ENCODE measurements around the gene ACAP1.

DNA sequence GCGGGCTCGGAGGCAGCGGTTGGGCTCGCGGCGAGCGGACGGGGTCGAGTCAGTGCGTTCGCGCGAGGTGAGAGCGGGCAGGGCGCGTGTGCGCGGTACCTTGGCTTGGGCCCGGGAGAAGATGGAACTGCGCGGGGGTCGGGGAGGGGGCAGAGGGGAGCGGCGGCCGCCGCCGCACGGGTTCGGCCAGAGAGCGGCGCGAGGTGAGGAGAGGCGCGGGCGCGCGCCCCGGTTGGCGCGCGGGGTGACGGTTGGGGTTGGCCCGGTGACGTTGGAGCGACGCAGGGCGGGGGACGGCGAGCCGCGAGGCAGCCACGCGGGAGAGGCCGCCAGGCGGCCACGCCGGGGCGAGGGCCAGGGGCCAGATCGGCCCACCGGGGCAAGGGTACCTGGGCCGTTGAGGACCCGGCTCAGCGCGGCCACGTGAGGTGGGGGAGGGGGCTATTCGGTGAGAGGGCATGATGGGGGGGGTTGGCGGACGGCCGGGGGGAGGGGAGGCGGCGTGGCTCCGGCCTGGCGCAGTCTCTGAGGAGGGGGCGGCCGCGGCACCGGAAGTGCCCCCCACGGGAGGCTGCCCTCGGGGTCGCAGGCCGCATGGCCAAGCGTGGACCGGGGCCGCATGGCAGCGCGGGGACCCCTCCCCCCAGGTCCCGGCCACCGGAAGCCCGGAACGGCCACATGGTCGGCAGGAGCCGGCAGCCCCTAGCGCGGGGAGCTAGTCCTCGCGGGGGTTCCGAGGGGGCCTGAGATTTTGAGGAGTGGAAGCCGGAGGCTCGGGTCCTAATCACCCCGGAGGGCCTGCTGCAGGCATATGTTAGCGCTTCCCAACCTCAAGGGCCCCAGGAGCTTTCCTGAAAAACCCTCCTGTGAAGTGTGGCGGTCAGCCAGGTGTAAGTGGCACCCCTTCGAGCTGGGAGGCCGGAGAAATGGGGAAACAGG is 28.4 kb upstream of the ACAP1 start:
- TF ChIP-seq, protein P1, sequence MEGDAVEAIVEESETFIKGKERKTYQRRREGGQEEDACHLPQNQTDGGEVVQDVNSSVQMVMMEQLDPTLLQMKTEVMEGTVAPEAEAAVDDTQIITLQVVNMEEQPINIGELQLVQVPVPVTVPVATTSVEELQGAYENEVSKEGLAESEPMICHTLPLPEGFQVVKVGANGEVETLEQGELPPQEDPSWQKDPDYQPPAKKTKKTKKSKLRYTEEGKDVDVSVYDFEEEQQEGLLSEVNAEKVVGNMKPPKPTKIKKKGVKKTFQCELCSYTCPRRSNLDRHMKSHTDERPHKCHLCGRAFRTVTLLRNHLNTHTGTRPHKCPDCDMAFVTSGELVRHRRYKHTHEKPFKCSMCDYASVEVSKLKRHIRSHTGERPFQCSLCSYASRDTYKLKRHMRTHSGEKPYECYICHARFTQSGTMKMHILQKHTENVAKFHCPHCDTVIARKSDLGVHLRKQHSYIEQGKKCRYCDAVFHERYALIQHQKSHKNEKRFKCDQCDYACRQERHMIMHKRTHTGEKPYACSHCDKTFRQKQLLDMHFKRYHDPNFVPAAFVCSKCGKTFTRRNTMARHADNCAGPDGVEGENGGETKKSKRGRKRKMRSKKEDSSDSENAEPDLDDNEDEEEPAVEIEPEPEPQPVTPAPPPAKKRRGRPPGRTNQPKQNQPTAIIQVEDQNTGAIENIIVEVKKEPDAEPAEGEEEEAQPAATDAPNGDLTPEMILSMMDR (IDR thresholded peaks at IDR 0.05 in 8 of 11, conservative IDR thresholded peaks at IDR 0.05 in 3 of 11) = peak in 4 of 11 experiments; percentile 8 to 22 (median 10)
- TF ChIP-seq POLR2A (IDR thresholded peaks at IDR 0.05) (no peak), POLR2AphosphoS5 (IDR thresholded peaks at IDR 0.05) (peak in 2 of 3 donors; percentile 3 to 40)
